Esophagus muscularis mucosa (tissue), 4 donors: ENCODE measurements around the gene TIMM17B. TPM values are rescaled to one million over a fixed set of nuclear protein-coding genes. Genes with fewer than 3 reads are reported as not detected.
A peak's percentile ranks its signal among the peaks of the same experiment; 100 is the strongest.
"Not testable (repeated sequence)": the region's sequence is repeated elsewhere in the genome, so short reads cannot be mapped to it uniquely, and the experiment has no call there.

Experiments
- DNase-seq: peaks from one replicate; pipeline ENCODE4 v3.0.0-alpha.2; 2017; ENCODE audit errors: extremely low spot score
- H3K27ac ChIP-seq, 4 donors: fragments of 200-600 bp; sonication (generic); replicated peaks in 1 of 4; 1 replicate in 3 of 4; 2 replicates in 1 of 4; pipeline ENCODE4 v1.5.1; 2016 to 2019; ENCODE audit warnings: mild to moderate bottlenecking in 1 of 4
- H3K27me3 ChIP-seq, 4 donors: fragments of 200-600 bp; sonication (generic); one replicate each; pipeline versions ENCODE4 v1.5.1 to v1.6.0; 2016 to 2019
- H3K36me3 ChIP-seq, 4 donors: fragments of 200-600 bp; sonication (generic); one replicate each; pipeline ENCODE4 v1.5.1; 2016 to 2019
- H3K4me1 ChIP-seq, 4 donors: fragments of 200-600 bp; sonication (generic); one replicate each; pipeline ENCODE4 v1.5.1; 2016 to 2019
- H3K4me3 ChIP-seq, 4 donors: fragments of 200-600 bp; sonication (generic); 1 replicate in 2 of 4; 2 replicates in 2 of 4; pipeline ENCODE4 v1.5.1; 2016 to 2019; ENCODE audit warnings: mild to moderate bottlenecking in 4 of 4, moderate library complexity in 1 of 4
- H3K9me3 ChIP-seq, 4 donors: fragments of 200-600 bp; sonication (generic); 1 replicate in 3 of 4; 2 replicates in 1 of 4; pipeline ENCODE4 v1.5.1; 2016 to 2019
- CTCF ChIP-seq, 3 experiments: fragments of 200-600 bp in 2 of 3; fragments of 450-650 bp in 1 of 3; sonication (generic) in 2 of 3; IDR thresholded peaks; one replicate each; pipeline ENCODE4 v1.5.1; 2017 to 2019; ENCODE audit warnings: antibody characterized with exemption in 3 of 3, mild to moderate bottlenecking in 2 of 3, moderate library complexity in 1 of 3
- EP300 ChIP-seq: sonication (generic); formaldehyde crosslinking; IDR thresholded peaks from one replicate; pipeline ENCODE4 v1.6.1; 2017; ENCODE audit warnings: antibody characterized with exemption
- POLR2A ChIP-seq: fragments of 450-650 bp; IDR thresholded peaks from one replicate; pipeline ENCODE4 v1.6.1; 2017; ENCODE audit warnings: antibody characterized with exemption, moderate library complexity, mild to moderate bottlenecking, low read depth
- POLR2AphosphoS5 ChIP-seq, 2 donors: sonication (generic); formaldehyde crosslinking; IDR thresholded peaks; one replicate each; pipeline ENCODE4 v1.6.1; 2017; ENCODE audit warnings: antibody characterized with exemption in 2 of 2
- WGBS: methylation state at CpG from one replicate; pipeline ENCODE4 v1.1.5; 2018; 5-methylcytosine and 5-hydroxymethylcytosine counted together
- intact Hi-C: fragments of 100-400 bp; cut with DNase I; formaldehyde crosslinking; loops from one replicate; pipeline ENCODE4 v1.15.1; 2023
- total RNA-seq, 4 donors: library from RNA; depleted of rRNA; stranded (reverse); fragments of >200 nt; gene quantifications; one replicate each; pipeline versions ENCODE4 v1.1.0 to v1.2.1, GENCODE V29; 2016

Gene TIMM17B
- total RNA-seq, 4 donors from 2014 or later: 36.1 to 59.6 (median 51.1) TPM

GRCh38 chrX:48890296-48890925 is 7.2 kb downstream of the TIMM17B start:
- 52% methylated on average over 15 of the region's 15 CpGs for WGBS

GRCh38 chrX:48886586-48886985 is 11.0 kb downstream of the TIMM17B start:
- H3K4me1 ChIP-seq, H3K27ac ChIP-seq, H3K27me3 ChIP-seq, H3K9me3 ChIP-seq, DNase-seq, intact Hi-C loops, H3K36me3 ChIP-seq, H3K4me3 ChIP-seq: not testable (repeated sequence)
- 81% methylated on average over 5 of the region's 5 CpGs for WGBS

More at GRCh38 chrX:48890296-48890925, 7.2 kb downstream of the TIMM17B start:
- TF ChIP-seq CTCF (IDR thresholded peaks at IDR 0.05) (no peak), POLR2A (no peak), POLR2AphosphoS5 (IDR thresholded peaks at IDR 0.05) (no peak), EP300 (no peak)
- H3K4me1 ChIP-seq: peaks cover 0 to 14% (median 10%) of the 10 kb centered on the region in 4 donors
- H3K4me3 ChIP-seq: peak overlapping the region; percentile 68 to 70 (median 69)
- no peaks in the 10 kb centered on the region for H3K27me3 ChIP-seq
- no peak for DNase-seq
- no peaks in the 10 kb centered on the region for H3K9me3 ChIP-seq
- peaks cover 0 to 15% (median 11%) of the 10 kb centered on the region in 4 donors for H3K36me3 ChIP-seq
- intact Hi-C loops: loop anchor here (5.0 kb wide), 1 partner anchor 88 kb away; the partner anchor contains the start of gene HDAC6
- H3K27ac ChIP-seq: peak overlapping the region; percentile 80 to 84 (median 82)

- intact Hi-C loops: no loop called here
- DNase-seq: no peak
- TF ChIP-seq POLR2AphosphoS5 (IDR thresholded peaks at IDR 0.05) (no peak), POLR2A (no peak), EP300 (no peak), CTCF (IDR thresholded peaks at IDR 0.05) (no peak)
- H3K4me1 ChIP-seq: no peaks in the 10 kb centered on the region
- no peaks in the 10 kb centered on the region for H3K9me3 ChIP-seq
- WGBS: 76% methylated on average over 10 of the region's 10 CpGs
- no peaks in the 10 kb centered on the region for H3K27me3 ChIP-seq
- no peak overlapping the region for H3K4me3 ChIP-seq
- no peak overlapping the region for H3K27ac ChIP-seq
- H3K36me3 ChIP-seq: no peaks in the 10 kb centered on the region
These were observed 13.8 kb downstream of the TIMM17B start for GRCh38 chrX:48883729-48884128.

- WGBS: 55% methylated on average over 4 of the region's 4 CpGs
- intact Hi-C loops, H3K36me3 ChIP-seq, H3K27me3 ChIP-seq, H3K9me3 ChIP-seq, H3K4me1 ChIP-seq, H3K4me3 ChIP-seq, DNase-seq, H3K27ac ChIP-seq: not testable (repeated sequence)
These were observed 20.6 kb downstream of the TIMM17B start for GRCh38 chrX:48876944-48877343.

- DNase-seq, H3K4me3 ChIP-seq, H3K36me3 ChIP-seq, H3K4me1 ChIP-seq, H3K9me3 ChIP-seq, H3K27ac ChIP-seq, intact Hi-C loops, H3K27me3 ChIP-seq: not testable (repeated sequence)
- WGBS: 59% methylated on average over 2 of the region's 2 CpGs
These were observed 25.6 kb downstream of the TIMM17B start for GRCh38 chrX:48872017-48872416.

GRCh38 chrX:48864210-48864609 is 33.4 kb downstream of the TIMM17B start:
- intact Hi-C loops: no loop called here
- 54% methylated on average over 4 of the region's 4 CpGs for WGBS
- no peak overlapping the region for H3K27ac ChIP-seq

More at GRCh38 chrX:48864210-48864609, 33.4 kb downstream of the TIMM17B start:
- Histone ChIP-seq H3K9me3 (no peaks in the 10 kb centered on the region), H3K4me3 (no peak overlapping the region), H3K4me1 (no peaks in the 10 kb centered on the region), H3K27me3 (no peaks in the 10 kb centered on the region), H3K36me3 (no peaks in the 10 kb centered on the region)
- TF ChIP-seq POLR2A: no peak
- no peak for TF ChIP-seq POLR2AphosphoS5 (IDR thresholded peaks at IDR 0.05)
- TF ChIP-seq EP300: no peak
- TF ChIP-seq CTCF (IDR thresholded peaks at IDR 0.05): no peak
- DNase-seq: no peak
